ENCODE results near the gene NUDCD3.

NUDCD3 gene

GRCh38 chr7:44396931-44397545, 93.4 kb downstream of the NUDCD3 start:
- DNase-seq: no peak

GRCh38 chr7:44396496-44396895, 94.0 kb downstream of the NUDCD3 start:
- no peak for DNase-seq

- no peak for DNase-seq
Measured at GRCh38 chr7:44395067-44395466, 95.4 kb downstream of the NUDCD3 start.

- DNase-seq: no peak
Measured at GRCh38 chr7:44394636-44395035, 95.8 kb downstream of the NUDCD3 start.

- no peak for DNase-seq
Measured at GRCh38 chr7:44394112-44394447, 96.4 kb downstream of the NUDCD3 start.

- DNase-seq: no peak
Measured at GRCh38 chr7:44393238-44394111, 97.0 kb downstream of the NUDCD3 start.

- no peak for DNase-seq
Measured at GRCh38 chr7:44392618-44393010, 97.8 kb downstream of the NUDCD3 start.

GRCh38 chr7:44391746-44392617, 98.5 kb downstream of the NUDCD3 start:
- DNase-seq: no peak

- DNase-seq: no peak
Measured at GRCh38 chr7:44391171-44391570, 99.3 kb downstream of the NUDCD3 start.

GRCh38 chr7:44390701-44391100, 99.8 kb downstream of the NUDCD3 start:
- DNase-seq: no peak

- no peak for DNase-seq
Measured at GRCh38 chr7:44388089-44388970, 102.1 kb downstream of the NUDCD3 start.

GRCh38 chr7:44387389-44387788, 103.1 kb downstream of the NUDCD3 start:
- no peak for DNase-seq

GRCh38 chr7:44386139-44386913, 104.1 kb downstream of the NUDCD3 start:
- no peak for DNase-seq

GRCh38 chr7:44385434-44386138, 104.9 kb downstream of the NUDCD3 start:
- no peak for DNase-seq

GRCh38 chr7:44384586-44385433, 105.6 kb downstream of the NUDCD3 start:
- no peak for DNase-seq

GRCh38 chr7:44383566-44383965, 106.9 kb downstream of the NUDCD3 start:
- no peak for DNase-seq

GRCh38 chr7:44382459-44383265, 107.8 kb downstream of the NUDCD3 start:
- DNase-seq: no peak

GRCh38 chr7:44381494-44382220, 108.8 kb downstream of the NUDCD3 start:
- no peak for DNase-seq

Measured in GF-D8 (cell line).